Bone marrow (tissue), 2 donors: ENCODE data around the gene RPS6KL1.

Experiments
- DNase-seq, 2 donors: peaks; one replicate each; lab custom pipeline; 2025; lab: John Stamatoyannopoulos, UW

Gene RPS6KL1

DNA sequence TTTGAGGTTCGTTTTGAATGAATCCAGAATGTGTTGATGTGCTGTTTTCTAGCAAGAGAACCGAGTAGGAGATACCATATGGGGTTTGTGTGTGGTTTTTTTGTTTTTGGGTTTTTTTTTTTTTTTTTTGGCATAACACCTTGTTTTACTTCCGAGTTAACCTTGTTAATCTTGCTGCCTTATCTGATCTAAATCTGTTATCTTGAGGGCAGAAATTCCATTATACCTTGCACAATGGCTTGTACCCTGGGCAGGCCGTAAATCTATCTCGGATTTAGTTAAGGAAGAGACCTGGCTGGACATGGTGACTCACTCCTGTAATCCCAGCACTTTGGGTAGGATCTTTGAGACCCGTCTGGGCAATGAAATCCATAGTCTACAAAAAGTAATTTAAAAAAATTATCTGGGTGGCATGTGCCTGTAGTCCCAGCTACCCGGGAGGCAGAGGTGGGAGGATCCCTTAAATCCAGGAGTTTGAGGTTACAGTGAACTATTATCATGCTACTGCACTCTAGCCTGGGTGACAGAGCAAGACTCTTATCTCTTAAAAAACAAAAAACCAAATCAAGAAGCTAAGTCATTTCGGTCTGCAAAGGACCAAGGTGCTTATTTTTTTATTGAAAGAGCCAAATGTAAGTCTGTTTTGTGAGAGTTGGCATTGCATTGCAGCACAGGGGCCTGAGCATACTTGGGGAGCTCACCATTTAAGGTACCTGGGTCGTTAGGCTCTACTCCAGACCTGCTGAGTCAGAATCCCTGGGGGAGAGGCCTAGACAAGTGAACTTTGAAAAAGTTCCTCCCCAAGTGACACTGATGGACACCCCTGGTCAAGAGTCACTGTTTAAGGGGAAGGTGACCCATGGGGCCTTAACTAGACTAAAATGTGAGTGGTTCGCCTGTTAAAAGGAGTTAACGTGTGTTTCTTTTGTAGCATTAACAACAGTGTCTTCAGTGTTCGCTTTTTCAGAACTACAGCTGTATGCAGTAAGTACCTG, 34.6 kb downstream of the RPS6KL1 start:
- no peak for DNase-seq

DNA sequence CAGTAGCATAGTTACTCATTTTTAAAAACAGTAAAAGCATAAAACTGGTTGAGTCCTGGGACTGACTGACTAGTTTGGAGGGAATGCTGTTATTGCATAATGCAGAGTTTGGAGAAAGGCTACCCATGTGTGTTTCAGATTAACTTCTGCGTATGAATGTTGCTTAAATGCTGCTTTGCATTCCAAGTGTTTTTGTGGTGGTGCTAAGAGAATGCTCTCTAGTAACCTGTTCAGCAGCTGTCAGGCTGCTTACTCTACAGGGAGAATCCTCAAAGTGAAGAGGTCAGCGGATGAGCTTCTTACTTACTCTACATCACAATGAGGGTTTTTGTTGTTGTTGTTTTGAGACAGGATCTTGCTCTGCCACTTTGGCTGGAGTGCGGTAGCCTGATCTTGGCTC, 37.1 kb downstream of the RPS6KL1 start:
- DNase-seq: no peak

DNA sequence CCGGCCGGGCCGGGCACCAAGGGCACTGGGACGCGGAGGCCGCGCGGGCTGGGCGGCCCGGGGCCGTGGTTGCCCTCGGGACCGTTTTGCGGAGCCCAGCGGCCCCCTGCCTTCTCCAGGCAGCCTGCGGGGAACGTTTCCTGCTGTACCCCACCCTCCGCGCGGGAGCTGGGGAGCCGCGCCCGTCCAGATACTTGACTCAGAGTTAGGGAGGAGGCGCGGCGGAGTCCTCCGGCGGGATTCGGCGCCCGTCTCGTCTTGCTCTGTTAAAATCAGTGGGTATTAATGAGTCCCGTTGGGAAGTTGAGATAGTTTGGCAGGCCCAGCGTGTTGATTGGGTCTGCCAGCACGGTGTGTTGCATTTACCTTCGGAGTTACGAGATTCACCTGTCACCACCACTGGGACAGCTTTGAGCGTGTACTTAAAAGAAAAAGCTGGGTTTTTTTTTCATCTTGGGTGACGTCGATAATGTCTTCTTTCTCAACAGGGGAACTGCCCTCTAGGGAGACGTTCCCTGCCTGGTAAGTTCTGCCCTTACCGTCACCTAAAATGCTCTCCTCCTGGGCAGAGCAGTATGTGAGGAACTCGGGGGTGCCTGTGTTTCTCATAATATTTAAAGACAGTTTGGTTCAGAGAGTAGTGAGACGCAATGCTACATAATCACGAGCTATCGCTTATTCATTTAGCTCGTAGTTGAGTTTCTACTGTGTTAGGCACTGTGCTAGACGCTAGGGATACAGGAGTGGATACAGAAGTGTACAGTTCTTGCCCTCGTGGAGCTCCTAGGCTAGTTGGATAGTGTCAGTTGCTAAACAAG, 40.7 kb downstream of the RPS6KL1 start:
- DNase-seq: peak; percentile 21 to 68

DNA sequence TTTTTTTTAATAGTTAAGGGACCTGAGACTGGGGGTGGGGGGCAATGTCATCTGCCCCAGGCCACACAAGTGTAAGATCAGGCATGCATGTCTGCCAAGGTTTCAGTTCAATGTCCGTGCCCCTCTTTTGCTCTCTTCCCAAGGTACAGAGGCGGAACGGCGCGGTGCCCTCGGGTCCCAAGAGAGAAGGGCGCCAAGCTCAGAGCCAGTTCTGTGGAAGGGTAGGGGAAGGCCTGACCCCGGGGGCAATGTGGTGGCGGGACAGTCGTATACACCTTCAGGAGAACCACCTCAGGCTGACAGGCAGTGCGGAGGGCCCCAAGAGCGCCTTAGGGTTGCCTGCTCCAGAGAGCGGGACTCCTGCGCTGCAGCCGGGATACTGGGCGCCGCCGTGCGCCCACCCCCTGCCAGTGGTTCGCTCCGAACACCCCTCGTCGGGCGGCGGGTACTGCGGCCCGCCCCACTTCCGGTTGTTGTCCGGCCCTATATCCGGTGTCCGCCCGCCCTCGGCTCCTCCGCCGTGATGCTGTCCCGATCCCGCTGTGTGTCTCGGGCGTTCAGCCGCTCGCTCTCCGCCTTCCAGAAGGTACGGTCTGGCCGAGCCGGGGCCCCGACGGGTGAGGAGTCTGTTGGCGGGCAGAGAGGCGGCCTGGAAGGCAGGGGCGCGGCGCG, 41.5 kb downstream of the RPS6KL1 start, which contains the start of gene DLST:
DLST (plus strand) TSS at position 486 of the 672 bp plus-strand sequence; CDS start at position 524, 38 bp downstream.
- peak; percentile 68 to 86 for DNase-seq

DNA sequence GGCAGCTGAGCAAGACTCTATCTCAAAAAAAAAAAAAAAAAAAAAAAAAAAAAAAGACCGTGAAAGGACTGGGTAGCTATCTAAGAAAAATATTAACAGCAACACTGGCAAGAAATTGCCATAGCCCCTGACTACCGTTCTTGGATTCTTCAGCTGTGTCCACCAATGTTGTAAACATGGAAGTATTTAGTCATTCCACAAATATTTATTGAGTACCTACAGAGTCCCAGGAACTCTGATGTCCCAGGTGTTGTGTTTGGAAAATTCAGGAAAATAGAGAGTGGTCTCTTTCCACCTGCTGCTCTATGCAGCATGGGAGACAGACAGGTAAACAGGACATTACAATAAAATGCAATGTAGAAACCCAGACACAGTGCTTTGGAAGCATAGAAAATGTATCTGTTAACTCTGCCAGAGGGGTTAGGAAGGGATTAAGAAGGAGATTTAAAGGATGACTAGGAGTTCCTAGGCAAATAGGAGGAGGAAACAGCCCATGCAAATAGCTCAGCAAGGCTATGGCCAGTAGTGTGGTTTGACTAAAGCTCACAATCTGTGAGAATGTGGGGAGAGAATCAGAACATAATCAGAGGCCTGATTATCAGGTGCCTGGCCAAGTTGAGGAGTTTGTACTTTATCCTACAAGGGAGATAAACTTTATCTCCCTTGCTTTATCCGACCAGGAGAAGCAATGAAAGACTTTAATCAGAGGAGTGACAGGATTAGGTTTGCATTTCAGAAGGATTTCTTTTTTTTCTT, 43.5 kb downstream of the RPS6KL1 start:
- DNase-seq: no peak

DNA sequence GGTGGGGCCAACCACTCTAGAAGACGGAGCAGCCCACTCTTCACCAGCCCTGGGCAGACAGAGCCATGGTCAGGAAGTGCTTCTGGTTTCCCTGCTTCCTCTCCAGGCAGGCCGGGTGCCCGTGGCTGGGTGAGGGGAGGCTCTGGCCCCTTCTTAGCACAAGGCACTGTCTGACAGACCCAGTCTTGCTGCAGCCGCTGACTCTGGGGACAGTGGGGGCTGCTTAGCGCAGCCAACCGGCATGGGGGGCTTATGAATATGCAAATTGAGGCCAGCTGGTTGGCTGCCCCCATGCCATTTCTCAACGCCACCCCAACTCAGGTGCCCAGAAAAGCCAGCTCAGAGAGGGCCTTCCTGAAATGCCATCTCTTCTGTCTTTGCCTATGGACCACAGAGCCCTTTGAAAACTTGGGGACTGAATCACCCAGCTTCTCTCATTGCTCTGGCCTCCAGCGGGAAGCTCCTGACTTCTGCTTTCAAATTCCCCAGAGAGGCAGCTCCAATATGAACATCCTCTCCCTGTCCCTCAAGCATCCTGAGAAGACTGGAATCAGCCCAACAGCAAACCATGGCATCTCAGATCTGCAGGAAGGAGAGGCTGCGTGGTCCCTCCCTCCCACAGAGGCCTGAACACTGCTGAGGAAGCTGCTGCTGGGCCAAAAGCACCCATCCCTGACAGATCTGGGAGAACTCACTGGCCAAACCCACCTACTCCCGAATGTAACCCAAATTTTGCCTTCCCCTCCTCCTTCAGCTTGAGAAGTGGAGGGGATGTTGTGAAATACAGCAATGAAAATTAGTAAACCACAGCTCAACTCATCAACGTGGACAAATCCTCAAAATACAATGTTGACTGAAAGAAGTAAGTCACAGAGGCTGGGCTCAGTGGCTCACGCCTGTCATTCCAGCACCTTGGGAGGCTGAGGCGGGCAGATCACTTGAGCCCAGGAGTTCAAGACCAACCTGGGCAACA, 46.8 kb downstream of the RPS6KL1 start, which contains the start of gene PROX2:
PROX2 (minus strand) TSS at position 205 of the 973 bp plus-strand sequence. CDS start 12,311 bp downstream, outside the sequence.
- DNase-seq: peak in 1 of 2 donors; percentile 69

DNA sequence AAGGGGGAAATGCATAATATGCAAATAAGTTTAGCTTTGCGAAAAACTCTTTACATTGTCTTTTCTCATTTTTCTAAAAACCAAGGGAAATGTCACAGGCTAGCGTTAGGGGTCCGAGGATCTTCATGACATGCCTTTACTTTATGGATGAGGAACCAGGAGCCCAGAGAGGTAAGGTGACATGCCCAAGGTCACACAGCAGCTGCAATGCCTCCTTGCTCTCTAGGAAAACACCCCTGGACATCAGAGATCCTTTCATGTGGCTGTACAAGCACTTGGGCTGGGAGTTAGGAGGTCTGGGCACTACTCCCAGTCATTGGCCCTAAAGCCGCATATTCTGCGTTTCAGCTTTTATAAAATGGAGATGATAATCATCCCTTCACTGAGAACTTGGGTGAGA, 47.9 kb downstream of the RPS6KL1 start:
- DNase-seq: no peak

DNA sequence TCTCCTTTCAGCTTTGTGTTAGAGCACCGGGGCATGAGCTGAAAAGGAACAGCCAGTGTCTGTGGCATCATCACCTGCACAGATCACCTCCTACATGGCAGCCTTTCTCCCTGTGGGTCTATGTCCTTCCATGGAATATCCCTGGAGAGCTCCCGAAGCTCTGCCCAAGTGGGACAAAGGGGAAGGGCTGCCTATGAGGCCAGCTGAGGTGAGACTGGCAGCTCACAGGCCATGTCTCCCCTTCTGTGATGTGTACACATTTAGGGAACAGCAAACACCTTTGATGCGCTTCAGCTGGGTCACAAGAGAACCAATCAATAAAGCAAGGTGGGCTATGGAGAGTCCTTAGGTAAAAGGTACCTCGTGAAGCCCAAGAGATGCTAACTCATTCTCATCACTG, 51.2 kb downstream of the RPS6KL1 start:
- no peak for DNase-seq

DNA sequence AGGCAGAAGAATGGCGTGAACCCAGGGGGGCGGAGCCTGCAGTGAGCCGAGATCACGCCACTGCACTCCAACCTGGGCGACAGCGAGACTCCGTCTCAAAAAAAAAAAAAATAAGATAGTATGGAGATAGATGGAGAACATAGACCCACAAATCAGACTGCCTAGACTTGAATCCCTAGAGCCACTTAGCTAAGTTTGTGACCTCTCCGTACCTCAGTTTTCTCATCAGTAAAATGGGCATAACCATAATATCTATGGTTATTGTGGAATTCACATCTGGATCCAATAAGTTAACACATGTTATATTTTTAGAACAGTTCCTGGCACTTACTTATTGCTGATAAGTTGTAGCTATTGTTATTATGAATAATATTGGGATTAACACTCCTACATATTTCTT, 54.3 kb downstream of the RPS6KL1 start:
- DNase-seq: no peak

DNA sequence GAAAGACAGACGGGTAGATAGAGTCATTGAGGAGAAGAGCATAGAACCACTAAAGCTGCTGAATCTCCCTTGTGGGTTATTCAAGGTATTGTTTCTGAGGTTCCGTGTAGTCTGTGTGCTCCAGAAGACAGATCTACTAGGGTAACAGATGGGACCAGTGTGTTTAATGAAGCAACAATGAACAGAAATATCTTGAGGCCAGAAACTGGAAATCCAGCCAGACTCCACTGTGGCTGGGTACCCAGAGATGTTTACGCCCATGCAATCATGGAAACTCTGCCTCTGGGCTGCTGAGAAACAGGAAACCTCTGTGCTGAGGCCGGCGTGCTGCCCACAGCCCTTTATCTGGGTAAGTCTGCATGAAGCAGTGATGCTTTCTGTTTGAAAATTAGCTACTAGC, 55.4 kb downstream of the RPS6KL1 start:
- DNase-seq: peak in 1 of 2 donors; percentile 57

DNA sequence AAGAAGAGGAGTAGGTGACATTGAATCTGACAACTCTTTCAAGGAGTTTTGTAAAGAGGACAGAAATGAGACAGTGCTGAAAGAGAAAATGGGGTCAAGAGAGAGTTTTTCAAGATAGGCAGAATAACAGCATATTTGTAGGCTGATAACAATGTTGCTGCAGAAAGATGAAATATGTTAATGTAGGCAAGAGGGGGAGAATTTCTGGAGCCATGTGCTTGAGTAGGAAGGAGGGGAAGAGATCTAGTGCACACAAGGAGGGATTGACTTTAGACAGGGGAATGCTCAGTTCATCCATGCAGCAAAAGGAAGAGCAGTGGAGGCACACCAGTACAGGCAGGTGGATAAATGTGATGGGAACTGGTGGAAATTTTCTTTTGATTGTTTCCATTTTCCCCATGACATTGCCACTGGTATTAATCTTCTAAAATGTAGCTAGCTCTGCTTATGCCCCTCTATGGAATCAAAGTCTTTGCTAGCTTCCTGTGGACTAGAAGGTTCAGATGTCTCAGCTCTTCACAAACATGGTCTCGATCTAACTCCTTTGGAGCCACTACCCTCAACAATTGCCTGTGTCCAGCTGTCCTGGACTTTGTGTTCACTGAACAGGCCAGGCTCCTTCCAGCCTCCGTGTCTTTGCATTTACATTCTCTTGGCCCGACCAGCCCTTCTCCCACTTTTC, 56.2 kb downstream of the RPS6KL1 start:
- DNase-seq: no peak

DNA sequence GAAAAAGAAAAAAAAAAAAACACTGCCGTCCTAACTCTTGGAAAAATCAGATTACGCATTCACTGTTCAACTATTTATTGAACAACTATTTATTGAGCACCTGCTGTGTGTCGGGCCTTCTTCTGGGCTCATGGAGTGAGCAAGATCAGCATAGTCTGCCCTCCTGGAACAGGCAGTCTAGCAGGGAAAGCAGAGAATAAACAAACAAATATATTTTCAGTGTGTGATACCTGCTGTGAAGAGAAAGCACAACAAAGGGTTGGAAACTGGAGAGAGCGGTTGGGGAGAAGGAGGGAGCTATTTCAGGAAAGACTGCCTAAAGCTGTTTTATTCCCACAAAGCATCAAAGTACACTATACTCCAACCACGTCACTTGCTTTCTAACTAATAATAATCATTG, 57.9 kb downstream of the RPS6KL1 start:
- DNase-seq: no peak

DNA sequence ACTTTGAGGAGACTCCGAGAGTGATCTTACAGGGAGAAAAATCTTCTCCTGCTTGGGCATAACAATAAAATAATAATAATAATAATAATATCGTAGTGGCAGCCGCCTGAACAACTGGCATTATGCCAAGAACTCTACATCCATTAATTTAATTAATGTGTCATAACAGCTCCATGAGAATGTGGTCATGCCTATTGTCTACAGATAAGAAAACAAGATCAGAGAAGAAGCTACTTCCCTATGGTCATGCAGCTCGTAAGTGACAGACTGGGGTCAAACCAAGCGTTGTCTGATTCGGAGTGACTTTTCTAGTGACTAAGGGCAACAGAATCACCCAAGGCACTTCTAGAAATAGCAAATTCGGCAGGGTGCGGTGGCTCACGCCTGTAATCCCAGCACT, 58.9 kb downstream of the RPS6KL1 start:
- no peak for DNase-seq

DNA sequence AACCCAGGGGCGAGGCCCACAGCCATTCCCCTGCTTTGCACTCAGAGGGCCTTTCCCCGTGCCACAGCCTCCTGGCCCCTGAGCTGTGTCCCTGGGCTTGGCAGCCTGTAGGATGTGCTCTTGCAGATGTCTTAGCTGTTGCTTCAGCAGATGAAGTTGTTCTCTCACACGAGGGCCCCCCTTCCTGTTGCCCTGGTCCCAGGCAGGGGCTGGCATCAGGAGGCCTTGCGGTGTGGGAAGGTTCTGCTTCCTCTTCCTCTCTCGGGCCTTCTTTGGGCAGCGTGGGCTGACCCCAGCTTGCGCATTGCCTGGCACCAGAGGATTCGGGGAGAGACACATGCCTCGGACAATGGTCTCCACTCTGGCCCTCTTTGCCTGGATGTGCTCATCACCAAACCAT, 59.8 kb downstream of the RPS6KL1 start:
- DNase-seq: peak in 1 of 2 donors; percentile 6

DNA sequence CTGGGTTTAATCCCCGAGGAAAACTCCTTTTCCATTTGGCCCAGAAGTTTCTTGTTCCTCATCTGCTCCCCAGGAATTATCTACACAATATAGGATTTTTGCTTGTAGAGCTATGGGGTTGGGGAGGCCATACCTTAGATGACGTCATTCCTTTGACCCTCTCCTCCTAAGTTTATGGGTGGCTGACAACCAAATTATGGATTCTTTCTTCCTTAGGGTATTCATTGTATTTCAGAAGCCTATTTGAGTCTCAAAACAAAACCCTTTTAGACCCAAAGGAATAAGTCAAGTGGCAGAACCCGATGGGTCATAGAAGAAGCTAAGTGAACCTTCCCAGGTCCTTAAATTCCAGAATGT, 61.3 kb downstream of the RPS6KL1 start:
- no peak for DNase-seq

DNA sequence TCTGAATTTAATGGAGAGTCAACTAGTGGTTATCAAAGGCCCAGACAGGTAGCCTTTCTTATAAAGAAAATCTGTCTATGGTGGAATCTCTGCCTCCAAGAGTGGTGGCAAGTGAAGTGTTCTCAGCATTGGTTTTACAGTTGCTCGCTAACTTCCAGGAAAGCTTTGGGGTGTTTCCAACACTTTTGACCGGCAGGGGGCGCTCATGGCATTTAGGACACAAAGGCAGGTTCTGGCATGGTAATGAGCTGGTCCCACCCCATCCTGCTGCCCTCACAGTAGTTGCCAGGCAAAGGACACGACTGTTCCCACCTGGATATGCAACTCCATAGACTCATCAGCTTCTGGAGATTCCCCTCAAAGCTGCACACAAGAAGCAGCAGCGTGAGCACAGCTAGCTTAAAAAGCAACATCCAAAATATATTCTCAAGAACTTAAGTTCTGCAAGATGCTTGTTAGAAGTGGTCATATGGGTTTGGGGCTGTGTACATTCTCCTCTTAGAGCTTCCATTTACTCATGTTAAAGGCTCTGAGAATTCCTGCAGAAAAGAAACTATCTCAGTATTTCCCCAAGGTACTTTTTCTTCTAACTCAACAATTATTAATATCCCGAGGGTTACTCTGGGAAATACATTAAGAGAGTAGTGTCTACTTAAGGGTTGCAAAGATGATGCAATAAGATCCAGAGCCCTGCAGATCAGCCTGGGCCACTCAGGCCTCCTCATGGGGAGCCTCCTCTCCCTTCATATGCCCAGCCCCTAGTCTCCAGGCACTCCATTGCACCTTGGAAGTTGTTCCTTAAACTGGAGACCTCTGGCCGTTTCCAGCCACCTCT, 61.9 kb downstream of the RPS6KL1 start:
- DNase-seq: peak; percentile 58 to 84

DNA sequence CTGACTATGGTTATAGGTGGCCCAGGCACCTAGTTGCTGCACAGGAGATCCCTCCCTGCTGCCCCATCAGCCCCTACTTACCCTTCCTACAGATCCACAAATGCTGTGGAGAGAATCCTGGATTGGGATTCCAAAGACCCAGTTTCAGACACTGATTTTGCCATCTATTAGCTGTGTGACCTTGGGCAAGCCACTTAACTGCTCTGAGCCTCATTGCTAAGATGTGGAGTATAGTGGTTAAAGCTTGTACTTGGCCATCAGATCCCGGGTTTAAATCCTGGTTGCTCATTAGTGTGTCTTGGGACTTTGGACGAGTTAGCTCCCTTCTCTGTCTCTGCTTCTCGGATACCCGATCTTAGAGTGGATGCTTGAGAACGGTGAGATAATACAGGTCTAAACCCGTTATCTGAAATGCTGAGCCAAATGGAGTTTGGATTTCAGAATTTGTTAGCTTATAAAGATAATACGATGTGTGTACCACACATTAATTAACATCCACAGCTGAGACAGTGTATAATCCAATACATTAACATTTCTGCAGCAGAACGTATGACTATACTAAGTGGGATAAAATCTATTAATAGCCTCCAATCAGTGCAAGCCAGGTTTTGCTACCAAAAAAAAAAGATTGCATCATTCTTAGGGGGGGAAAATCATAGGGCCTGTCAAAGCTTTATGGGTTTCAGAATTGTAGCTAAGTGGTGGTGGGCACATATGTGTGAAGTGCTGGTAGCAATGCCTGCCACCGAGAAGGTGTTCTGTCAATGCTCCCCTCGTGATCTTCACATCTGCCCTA, 63.1 kb downstream of the RPS6KL1 start:
- no peak for DNase-seq

DNA sequence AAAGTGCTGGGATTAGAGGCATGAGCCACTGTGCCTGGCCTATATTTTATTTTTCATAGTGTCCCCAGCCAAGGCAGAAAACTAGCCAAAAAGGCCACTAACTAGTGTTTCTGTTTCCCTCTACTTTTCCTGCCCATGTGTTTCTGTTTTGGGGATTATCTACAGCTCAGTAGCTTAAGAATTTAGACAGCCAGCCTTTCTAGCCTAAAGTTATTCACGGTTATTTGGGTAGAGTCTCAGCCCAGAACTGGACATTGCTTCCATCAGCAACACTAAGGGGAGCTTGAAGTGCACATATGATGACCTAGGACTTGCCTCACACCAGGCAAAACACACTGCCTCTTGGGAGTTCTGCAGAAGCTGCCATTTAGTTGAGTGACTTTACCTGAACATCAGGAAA, 65.0 kb downstream of the RPS6KL1 start:
- DNase-seq: no peak
